ENCODE results near the gene ABHD12. TPM values are rescaled to one million over a fixed set of nuclear protein-coding genes. Genes with fewer than 3 reads are reported as not detected.

Gene ABHD12
- total RNA-seq, 3 donors from 2014 or later, result 26.9 to 67.7 (median 53.4) TPM

DNA sequence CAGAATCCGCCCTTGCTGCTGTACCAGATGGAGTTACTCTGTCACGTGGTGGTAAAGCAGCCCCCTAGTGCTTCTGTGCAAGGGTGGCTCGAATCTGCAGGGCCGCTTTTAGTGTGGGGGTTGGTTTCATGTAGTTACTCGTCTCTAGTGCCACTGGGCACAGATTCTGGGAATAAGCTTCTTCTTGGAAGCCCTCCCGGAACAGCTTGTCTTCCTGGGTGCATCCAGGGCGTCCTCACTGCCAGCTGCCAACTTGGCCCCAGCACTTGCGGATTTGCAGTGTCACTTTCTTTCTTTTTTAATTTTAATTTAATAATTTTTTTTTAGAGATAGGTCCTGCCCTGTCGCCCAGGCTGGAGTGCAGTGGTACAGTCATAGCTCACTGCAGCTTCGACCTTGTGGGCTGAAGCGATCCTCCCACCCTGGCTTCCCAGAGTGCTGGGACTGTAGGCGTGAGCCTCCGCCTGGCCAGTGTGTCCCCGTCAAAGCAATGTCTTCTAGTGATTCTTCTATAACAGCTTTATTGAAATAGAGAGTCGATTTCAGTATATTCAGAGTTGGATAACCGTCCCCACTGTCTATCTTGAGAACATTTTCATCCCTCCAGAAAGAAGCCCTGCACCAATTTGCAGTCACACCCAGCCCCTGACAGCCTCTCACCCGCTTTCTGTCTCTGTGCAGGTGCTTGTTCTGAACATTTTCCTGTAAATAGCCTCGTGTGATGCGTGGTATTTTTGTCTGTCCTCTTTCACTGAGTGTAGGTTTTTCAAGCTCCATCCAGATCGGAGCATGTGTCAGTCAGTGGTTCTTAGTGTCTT, 116.9 kb downstream of the ABHD12 start:
- Histone ChIP-seq H3K36me3 (peaks cover 4% of the 10 kb centered on the region), H3K27me3 (no peaks in the 10 kb centered on the region), H3K4me1 (peaks cover 0 to 3% of the 10 kb centered on the region in 2 donors), H3K9me3 (no peaks in the 10 kb centered on the region), H3K4me3 (no peak overlapping the region), H3K27ac (peak overlapping the region in 1 of 2 donors; percentile 71)
- intact Hi-C loops (cut with DNase I; ENCODE audit: low total_unique reads), result no loop called here
- TF ChIP-seq CTCF (IDR thresholded peaks at IDR 0.05), result no peak
- TF ChIP-seq POLR2A (IDR thresholded peaks at IDR 0.05), result no peak
- no peak for TF ChIP-seq POLR2AphosphoS5 (IDR thresholded peaks at IDR 0.05)
- peak in 1 of 2 donors; percentile 70 for DNase-seq (ENCODE audit: low spot score in 2 of 2)

GRCh38 chr20:25273046-25273445, 117.6 kb downstream of the ABHD12 start:
- Histone ChIP-seq H3K27ac (peak overlapping the region; percentile 40 to 71), H3K27me3 (no peaks in the 10 kb centered on the region), H3K9me3 (no peaks in the 10 kb centered on the region), H3K4me3 (no peak overlapping the region), H3K36me3 (peaks cover 4% of the 10 kb centered on the region), H3K4me1 (peaks cover 0 to 3% of the 10 kb centered on the region in 2 donors)
- DNase-seq (ENCODE audit: low spot score in 2 of 2), result peak in 1 of 2 donors; percentile 23
- intact Hi-C loops (cut with DNase I; ENCODE audit: low total_unique reads), result no loop called here
- no peak for TF ChIP-seq POLR2A (IDR thresholded peaks at IDR 0.05)
- no peak for TF ChIP-seq POLR2AphosphoS5 (IDR thresholded peaks at IDR 0.05)
- TF ChIP-seq CTCF (IDR thresholded peaks at IDR 0.05), result no peak

DNA sequence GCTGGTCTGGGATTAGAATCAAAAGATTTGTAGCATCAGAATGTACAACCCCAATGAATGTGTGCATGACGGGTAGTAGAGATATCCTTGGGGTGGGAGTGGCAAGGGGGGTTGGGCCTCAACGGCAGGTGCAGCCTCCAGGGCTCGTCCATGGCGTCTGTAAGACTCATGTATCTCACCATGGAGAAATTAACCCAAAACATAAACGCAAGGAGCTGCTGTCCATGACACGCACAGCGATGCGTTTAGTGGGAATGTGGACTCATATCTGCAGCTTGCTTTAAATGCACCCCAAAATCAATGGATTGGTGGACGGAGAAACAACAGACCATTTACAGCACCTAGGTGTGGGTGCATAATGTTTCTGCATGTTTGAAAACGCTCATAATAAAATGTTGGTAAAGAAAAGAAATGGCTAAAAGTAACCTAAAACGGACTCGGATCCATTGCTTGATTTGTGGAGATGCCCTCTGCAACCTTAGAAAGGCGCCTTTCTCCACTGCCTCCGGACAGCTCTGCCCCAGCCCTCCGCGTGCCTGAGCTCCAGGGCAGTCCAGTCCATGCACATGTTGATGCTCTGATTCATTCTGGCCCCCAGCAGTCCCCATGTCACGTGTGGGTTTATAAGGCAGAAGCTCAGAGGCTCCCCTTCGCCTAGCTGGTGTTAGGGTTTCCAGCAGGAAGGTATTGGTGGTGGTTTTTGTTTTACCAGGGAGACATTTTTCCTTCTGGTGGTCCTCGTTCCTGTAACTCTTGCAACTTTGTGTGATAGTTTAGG, 118.2 kb downstream of the ABHD12 start:
- Histone ChIP-seq H3K4me3 (no peak overlapping the region), H3K27me3 (no peaks in the 10 kb centered on the region), H3K9me3 (no peaks in the 10 kb centered on the region), H3K27ac (peak overlapping the region; percentile 40 to 71), H3K36me3 (peaks cover 3% of the 10 kb centered on the region), H3K4me1 (peaks cover 0 to 3% of the 10 kb centered on the region in 2 donors)
- DNase-seq (ENCODE audit: low spot score in 2 of 2), result peak in 1 of 2 donors; percentile 17
- no peak for TF ChIP-seq POLR2AphosphoS5 (IDR thresholded peaks at IDR 0.05)
- no peak for TF ChIP-seq POLR2A (IDR thresholded peaks at IDR 0.05)
- TF ChIP-seq CTCF (IDR thresholded peaks at IDR 0.05), result no peak
- intact Hi-C loops (cut with DNase I; ENCODE audit: low total_unique reads), result no loop called here

DNA sequence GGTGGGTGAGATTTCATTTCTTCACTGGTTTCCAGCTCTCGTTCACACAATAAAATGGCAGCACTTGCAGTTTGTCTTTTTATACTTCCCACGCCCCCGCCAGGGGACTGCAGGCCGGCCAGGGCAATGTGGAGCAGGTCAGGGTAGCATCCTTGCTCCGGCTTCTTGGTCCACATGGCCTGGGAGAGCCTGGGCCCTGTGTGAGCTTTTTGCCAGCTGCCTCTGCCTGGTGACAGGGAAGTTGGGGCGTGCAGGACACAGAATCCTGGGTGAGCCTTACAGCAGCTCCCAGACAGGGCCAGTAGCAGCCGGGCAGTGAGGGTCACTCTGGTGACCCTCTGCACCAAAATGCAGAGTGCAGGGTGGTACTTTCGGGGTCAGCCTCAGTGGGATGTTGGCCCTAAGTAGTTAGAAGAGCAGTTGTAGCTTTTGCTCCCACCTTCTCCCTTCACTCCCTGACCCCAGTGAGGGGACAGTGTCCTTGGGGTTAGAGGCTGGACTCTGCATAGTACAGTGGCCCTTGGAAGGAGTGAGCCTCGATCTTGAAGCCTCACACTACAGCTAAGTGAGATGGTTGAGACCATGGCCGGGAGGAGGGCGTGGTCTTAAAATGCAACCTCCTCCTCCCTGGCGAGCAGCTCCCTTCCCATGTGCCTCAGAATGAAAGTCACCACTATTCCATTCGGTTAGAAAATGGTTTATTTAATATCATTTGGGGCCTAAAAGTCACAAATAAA, 119.0 kb downstream of the ABHD12 start:
- H3K27me3 ChIP-seq, result no peaks in the 10 kb centered on the region
- H3K4me3 ChIP-seq, result no peak overlapping the region
- intact Hi-C loops (cut with DNase I; ENCODE audit: low total_unique reads), result no loop called here
- H3K36me3 ChIP-seq, result no peaks in the 10 kb centered on the region
- no peaks in the 10 kb centered on the region for H3K9me3 ChIP-seq
- no peak for TF ChIP-seq CTCF (IDR thresholded peaks at IDR 0.05)
- TF ChIP-seq POLR2AphosphoS5 (IDR thresholded peaks at IDR 0.05), result no peak
- TF ChIP-seq POLR2A (IDR thresholded peaks at IDR 0.05), result no peak
- no peak for DNase-seq (ENCODE audit: low spot score in 2 of 2)
- H3K27ac ChIP-seq, result peak overlapping the region in 1 of 2 donors; percentile 71
- H3K4me1 ChIP-seq, result peaks cover 0 to 3% of the 10 kb centered on the region in 2 donors
